EL (cell line): ENCODE measurements around the gene CCDC198.

ENCODE experiments used
- DNase-seq: peaks from one replicate; pipeline ENCODE4 v3.0.0-alpha.2; 2016

CCDC198 gene

DNA sequence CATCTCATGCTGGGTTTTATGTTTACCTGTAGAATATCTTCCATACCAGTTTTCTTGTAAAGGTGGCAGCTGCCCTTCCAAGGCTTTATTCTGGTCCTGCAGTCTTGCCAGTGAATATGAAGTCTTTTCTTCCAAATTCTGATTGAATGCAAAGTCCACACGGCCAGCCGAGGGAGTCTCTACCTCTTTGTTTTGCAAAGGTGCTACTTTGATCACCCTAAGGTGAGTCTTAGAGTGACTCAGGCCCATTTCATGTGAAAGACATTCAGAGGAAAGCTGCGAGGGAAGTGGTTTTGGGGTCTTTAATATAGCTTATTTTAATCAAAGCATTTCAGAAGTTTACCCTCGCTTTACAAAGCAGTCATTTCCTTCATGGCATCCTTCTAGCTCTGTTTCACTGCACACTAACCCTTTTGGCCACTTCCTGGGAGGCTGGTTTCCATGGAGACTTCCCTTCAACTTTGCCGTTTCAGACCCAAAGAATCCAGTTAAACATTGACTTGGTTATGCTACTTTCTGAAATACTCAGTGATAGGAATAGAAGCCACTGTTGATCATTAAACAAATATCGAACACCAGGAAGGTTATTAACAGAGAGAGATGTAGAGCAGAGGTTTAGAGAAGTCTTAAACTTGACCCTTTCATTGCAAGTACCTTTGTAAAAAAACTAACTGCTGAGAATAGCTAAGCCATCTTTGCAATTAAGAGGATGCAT is at the start of gene CCDC198:
Gene CCDC198, minus strand, starts transcription at position 391 of the 715 bp plus-strand sequence. Its CDS starts 142 bp downstream, at position 249.
- peak; percentile 9 for DNase-seq

DNA sequence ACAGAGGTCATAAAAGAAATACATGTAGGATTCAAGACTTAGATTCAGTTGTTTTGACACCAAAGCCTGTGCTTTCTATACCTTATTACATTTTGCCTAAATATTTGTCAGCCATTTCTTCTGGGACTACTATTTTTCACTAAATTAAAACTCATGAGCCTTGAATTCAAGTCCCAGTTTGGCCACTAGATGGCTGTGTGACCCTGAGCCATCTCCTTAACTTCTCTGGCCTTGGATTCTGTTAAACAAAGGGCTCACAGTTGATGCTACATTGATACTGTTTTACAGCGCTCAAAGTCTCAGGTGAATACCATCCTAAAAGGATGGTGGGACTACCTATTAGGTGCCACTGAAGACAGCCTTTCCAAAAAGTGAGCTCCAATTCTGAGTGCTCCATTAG is 39.6 kb upstream of the CCDC198 start:
- DNase-seq, result peak; percentile 8

DNA sequence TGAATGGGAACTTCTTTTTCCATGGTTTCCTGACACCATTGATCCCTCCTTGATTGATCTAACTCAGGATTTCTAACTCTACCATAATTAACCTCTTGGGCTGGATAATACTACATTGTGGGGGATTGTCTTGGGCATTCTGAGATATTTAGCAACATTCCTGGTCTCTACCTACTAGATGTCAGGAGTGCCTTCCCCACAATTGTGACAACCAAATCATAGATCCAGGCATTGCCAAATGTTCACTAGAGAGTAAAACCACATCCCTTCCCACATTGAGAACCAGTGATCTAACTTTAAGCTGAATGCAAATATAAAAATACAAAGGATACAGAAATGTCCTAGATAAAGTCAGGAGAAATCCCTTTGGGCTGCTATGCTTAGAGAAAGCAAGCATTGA is 36.9 kb upstream of the CCDC198 start:
- no peak for DNase-seq

DNA sequence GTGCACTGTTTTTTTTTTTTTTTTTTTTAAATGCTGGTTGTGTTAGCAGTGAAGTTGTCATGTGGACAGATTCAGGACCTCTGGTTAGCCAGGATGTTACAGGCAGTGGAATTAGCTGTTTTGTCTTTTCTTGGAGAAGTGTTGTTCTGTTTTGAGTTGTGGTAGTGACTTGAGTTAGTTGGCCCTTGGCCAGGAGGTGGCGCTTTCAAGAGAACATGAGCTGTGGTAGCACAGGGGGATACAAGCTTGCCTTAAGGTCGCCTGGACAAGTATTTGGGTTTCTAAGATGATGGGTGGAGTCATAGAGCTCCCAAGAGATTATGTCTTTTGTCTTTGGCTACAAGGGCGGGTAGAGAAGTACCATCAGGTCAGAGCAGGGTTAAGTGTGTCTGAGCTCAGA is 33.3 kb upstream of the CCDC198 start:
- no peak for DNase-seq

- DNase-seq, result no peak
Observed at GRCh38 chr14:57519043-57519442, 25.4 kb upstream of the CCDC198 start.

DNA sequence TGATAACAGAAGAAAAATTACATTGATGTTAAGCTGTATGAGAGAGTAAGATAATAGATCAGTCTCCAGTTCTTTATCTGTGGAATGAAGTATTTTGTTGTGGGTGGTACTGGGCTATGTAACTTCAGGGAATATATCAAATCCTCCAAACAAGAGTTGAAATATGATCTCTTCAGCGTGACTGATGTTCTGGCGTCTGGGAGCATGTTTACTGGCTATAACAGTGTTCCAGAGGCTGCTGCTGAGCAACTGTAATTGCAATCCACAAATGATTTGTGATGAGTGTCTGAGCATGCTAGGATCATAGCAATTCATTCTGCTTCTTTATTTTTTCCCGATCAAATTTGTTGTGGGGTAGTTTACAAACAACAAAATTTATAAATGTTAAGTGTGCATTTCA is 18.6 kb upstream of the CCDC198 start:
- no peak for DNase-seq

DNA sequence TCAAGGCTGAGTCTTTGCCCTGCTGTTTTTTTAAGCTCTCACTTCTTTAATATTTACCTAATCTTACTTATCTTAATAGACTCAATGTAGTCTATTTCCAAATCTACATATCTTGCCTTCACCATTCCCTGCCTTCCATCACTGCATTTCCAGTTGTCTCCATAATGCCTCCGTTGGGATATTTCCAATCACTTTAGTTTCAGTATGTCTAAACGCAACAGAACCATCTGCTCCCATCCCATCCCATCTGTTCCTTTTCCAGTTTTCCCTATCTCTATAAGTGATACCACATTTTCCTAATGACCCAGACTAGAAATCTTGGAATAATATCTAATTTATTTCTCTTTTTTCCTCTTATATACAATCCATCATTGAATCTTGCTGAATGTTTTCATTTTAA is 15.1 kb upstream of the CCDC198 start:
- no peak for DNase-seq

- DNase-seq, result no peak
Observed at GRCh38 chr14:57502586-57503254, 9.1 kb upstream of the CCDC198 start.

DNA sequence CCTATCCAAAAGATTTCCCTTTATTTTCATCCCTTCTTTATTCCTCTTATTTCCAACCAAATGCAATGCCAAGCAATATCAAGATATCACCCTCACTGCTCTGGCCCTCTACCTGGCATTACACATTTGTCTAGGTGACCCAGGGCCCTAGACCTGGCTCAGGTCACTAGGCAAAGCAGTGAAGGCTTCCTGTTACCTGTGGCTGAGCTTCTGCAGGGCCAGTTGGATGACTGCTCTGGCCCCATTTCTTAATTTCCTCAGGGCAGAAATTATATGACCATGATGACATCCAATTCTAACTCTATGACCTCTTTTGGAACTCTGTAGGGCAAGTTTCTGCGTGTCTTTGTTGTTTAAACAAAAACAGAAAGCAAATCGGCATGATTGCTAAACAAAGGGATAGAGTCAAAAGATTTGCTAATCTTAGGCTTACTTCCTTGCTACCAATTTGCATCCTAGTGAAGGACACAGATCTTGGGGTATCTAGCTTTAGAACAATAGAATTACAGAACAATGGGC is 7.4 kb upstream of the CCDC198 start:
- no peak for DNase-seq

GRCh38 chr14:57498659-57499058 is 5.0 kb upstream of the CCDC198 start:
- no peak for DNase-seq

DNA sequence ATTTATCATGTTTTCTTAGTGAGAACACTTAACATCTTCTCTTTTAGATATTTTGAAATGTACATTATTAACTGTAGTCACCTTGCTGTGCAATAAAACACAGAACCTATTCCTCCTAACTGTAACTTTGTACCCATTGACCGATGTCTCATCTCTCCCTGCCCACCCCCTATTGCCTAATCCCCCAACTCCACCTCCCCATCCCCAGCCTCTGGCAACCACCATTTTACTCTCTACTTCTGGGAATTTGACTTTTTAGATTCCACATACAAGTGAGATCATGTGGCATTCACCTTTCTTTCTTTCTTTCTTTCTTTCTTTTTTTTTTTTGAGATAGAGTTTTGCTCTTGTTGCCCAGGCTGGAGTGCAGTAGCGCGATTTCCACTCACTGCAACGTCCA is 4.4 kb upstream of the CCDC198 start:
- no peak for DNase-seq

GRCh38 chr14:57495416-57495815 is 1.8 kb upstream of the CCDC198 start:
- no peak for DNase-seq

- DNase-seq, result peak; percentile 66
Observed at GRCh38 chr14:57492859-57493258, 798 bp downstream of the CCDC198 start.

DNA sequence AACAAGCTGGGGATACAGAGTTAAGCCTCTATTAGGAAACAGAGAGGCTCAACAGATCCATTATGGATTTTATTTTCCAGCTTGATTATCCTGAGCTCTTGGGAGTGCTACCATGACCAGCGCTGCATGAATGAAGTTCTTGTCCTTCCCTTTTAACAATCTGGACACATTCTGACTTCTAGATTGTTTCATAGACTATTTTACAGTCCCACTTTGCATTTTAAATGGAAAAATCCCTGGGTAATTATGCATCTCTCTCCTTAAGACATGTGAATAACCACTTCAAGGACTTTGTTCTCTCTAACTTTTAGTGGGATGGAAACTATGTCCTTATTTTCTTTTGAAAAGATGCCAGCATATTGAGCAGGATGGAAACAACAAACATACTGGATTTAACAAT is 2.0 kb downstream of the CCDC198 start:
- DNase-seq, result no peak

DNA sequence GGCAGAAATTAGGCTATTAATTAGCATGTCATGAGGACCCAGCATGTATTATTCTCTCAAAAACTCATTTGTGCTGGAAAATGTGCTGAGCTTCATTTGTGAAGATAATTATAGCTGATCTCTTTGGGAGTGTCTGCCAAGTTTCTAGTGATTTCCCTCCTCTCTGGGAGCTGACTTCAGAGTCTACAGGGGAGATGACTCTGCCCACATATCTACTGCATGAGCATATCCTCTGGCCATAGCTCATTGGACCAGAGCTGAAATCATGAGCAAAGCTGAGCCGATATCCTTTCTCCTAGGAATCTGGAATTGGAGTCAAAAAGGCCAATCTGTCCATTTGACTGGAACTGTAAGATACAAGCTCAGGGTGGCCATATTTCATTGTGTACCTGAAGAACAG is 5.9 kb downstream of the CCDC198 start:
- DNase-seq, result peak; percentile 8

GRCh38 chr14:57486767-57487379 is 6.8 kb downstream of the CCDC198 start:
- peak; percentile 42 for DNase-seq

GRCh38 chr14:57485635-57486034 is 8.0 kb downstream of the CCDC198 start:
- no peak for DNase-seq

GRCh38 chr14:57482120-57482519 is 11.5 kb downstream of the CCDC198 start:
- no peak for DNase-seq

DNA sequence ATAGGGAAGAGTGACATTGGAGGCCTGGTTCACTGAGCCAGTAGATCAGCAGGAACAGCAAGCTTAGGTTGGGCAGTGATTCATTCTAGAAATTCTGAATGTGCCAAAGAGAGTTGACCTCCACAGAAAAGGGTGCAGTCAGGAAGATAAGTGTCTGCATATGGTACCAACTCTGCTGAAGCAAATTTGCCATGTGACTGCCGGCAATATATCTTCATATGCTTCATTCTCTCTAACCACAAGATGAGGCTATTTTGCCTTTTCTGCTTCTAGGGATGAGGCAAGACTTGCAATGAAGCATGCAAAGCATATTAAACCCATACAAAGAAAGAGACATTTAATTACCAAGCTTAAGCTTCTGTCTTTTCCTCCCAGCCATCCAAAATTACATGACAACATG is 13.6 kb downstream of the CCDC198 start:
- DNase-seq, result no peak

DNA sequence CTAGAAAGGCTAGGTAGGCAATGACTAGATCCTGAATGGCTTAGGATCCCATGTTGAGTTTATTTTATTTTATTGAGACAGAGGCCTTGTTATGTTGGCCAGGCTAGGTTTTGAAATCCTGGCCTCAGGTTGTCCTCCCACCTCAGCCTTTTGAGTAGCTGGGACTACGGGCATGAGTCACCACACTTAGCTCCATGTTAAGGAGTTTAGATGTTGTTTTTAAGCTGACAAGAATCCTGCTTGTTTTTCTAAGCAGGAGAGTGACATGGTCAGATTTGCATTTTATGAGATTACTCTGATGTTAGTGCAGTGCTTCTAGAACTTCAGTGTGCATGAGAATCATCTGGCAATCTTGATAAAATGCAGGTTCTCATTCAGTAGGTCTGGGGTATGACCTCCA is 14.5 kb downstream of the CCDC198 start:
- no peak for DNase-seq

GRCh38 chr14:57478050-57478449 is 15.6 kb downstream of the CCDC198 start:
- no peak for DNase-seq

GRCh38 chr14:57470909-57471308 is 22.7 kb downstream of the CCDC198 start:
- no peak for DNase-seq

DNA sequence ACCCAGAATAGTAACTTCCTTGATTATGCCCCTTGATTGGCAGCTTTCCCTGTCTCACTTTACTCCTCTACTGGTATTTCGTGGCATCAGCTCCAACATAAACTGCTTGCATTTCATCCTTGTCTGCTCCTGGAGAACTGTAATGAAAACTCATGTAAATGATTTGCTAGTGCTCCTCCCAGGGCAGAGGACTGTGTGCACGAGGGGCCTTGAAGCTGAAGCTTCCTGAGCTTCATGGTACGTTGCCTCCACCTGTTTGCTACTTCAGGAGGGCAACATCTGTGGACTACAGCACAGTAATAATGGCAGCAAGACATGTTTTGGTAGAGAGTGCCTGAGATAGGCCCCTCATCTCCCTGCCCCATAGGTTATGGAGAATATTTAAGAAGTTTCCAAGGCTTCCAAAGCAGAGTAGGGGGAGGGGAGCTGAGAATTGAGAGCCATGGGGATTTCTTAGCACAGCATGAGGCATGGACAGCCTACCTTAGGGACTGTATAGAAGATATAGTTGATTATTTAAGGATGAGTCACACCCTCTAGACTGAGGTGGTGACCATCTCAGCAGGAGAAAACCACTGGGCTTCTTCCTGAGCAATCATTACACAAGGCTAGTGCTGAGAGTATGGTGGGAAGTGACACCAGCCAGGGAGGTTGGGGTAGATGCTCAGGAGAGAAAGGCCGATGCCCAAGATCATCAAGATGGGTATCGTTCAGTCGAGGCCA is 29.5 kb downstream of the CCDC198 start:
- no peak for DNase-seq
